ENCODE measurements around the gene PAF1. TPM values are rescaled to one million over a fixed set of nuclear protein-coding genes. Genes with fewer than 3 reads are reported as not detected.

The PAF1 gene
- total and polyA plus RNA-seq, 2 of the 13 experiments (the other 11 are each of a cell fraction or from before 2014, with no cell fraction given), result 30.2 to 31.1 TPM

DNA sequence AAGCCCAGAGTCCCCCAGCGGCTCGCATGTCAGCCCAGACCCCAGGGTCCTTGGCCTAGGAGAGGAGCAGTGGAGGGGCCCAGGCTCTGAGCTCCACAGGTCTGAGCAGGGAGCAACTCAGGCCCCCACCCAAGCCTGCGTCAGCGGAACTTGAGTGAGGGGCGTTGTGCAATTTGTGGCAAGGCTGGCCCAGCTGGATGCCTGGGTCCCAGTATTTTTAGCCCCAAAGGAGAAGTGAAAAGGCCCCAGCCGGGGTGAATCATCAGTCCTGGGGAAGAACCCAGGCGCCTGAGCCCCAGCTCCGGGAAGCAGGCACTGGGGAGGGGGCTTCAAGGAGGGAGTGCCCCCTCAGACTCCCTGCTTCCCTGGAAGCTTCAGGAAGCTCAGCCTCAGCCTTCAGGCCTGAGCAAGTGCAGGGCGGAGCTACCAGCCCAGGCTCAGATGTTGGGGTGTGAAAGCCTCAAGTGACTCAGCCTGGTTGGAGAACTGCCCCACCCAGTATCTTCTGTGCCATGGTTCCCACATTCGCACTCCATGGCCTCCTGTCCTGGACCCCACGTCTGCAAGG, 7.5 kb upstream of the PAF1 start (continued):
- TF ChIP-seq FOSL2 (CRISPR knock-in tag; IDR thresholded peaks at IDR 0.05), result peak; percentile 55
- TF ChIP-seq REL (CRISPR knock-in tag; conservative IDR thresholded peaks at IDR 0.05), result no peak
- no peak for TF ChIP-seq MTF2 (CRISPR knock-in tag; IDR thresholded peaks at IDR 0.05; ENCODE audit: borderline replicate concordance)
- no peak for TF ChIP-seq NFIB (CRISPR knock-in tag; IDR thresholded peaks at IDR 0.05; ENCODE audit: borderline replicate concordance)
- no peak; the same call in 1 of the 2 replicates for TF ChIP-seq ARNT2 (CRISPR knock-in tag; IDR thresholded peaks at IDR 0.05; ENCODE audit: low read depth)
- no peak for TF ChIP-seq ZNF512B (CRISPR knock-in tag; IDR thresholded peaks at IDR 0.05; ENCODE audit: borderline replicate concordance)
- no peak for TF ChIP-seq RBAK (CRISPR knock-in tag; IDR thresholded peaks at IDR 0.05)
- TF ChIP-seq ZNF207 (IDR thresholded peaks at IDR 0.05; ENCODE audit: borderline replicate concordance), result no peak
- TF ChIP-seq, protein P1, sequence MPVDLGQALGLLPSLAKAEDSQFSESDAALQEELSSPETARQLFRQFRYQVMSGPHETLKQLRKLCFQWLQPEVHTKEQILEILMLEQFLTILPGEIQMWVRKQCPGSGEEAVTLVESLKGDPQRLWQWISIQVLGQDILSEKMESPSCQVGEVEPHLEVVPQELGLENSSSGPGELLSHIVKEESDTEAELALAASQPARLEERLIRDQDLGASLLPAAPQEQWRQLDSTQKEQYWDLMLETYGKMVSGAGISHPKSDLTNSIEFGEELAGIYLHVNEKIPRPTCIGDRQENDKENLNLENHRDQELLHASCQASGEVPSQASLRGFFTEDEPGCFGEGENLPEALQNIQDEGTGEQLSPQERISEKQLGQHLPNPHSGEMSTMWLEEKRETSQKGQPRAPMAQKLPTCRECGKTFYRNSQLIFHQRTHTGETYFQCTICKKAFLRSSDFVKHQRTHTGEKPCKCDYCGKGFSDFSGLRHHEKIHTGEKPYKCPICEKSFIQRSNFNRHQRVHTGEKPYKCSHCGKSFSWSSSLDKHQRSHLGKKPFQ (CRISPR knock-in tag; IDR thresholded peaks at IDR 0.05; ENCODE audit: insufficient replicate concordance), result peak; percentile 28
- TF ChIP-seq ATM (IDR thresholded peaks at IDR 0.05; ENCODE audit: borderline replicate concordance), result no peak
- TF ChIP-seq ZNF674 (CRISPR knock-in tag; IDR thresholded peaks at IDR 0.05; ENCODE audit: low read depth), result no peak
- no peak for TF ChIP-seq NFIC (IDR thresholded peaks at IDR 0.05; ENCODE audit: low read length)
- TF ChIP-seq POLR2G (IDR thresholded peaks at IDR 0.05; ENCODE audit: low read depth, low read length), result peak; percentile 58
- TF ChIP-seq KLF11 (CRISPR knock-in tag; IDR thresholded peaks at IDR 0.05), result 0 out of 2 replicates have a peak, but pooled peaks have one; percentile 33
- no peak for TF ChIP-seq HES4 (CRISPR knock-in tag; IDR thresholded peaks at IDR 0.05; ENCODE audit: borderline replicate concordance)
- TF ChIP-seq NR3C1 (CRISPR knock-in tag; IDR thresholded peaks at IDR 0.05), result no peak
- peak; percentile 33 for TF ChIP-seq RBM22 (optimal IDR thresholded peaks at IDR 0.05; ENCODE audit: low read length)
- TF ChIP-seq TBX2 (CRISPR knock-in tag; IDR thresholded peaks at IDR 0.05; ENCODE audit: borderline replicate concordance), result 0 out of 2 replicates have a peak, but pooled peaks have one; percentile 37
- no peak for TF ChIP-seq ZNF768 (CRISPR knock-in tag; IDR thresholded peaks at IDR 0.05)
- TF ChIP-seq ZNF138 (CRISPR knock-in tag; IDR thresholded peaks at IDR 0.05; ENCODE audit: low read depth), result no peak
- no peak for TF ChIP-seq ZNF263 (CRISPR knock-in tag; IDR thresholded peaks at IDR 0.05)
- no peak for TF ChIP-seq AKAP8 (CRISPR knock-in tag; IDR thresholded peaks at IDR 0.05)
- TF ChIP-seq SMC3 (IDR thresholded peaks at IDR 0.05; ENCODE audit: low read length), result no peak
- no peak for TF ChIP-seq MLLT10 (CRISPR knock-in tag; IDR thresholded peaks at IDR 0.05)
- no peak for TF ChIP-seq DR1 (CRISPR knock-in tag; IDR thresholded peaks at IDR 0.05)
- TF ChIP-seq FOXO1 (CRISPR knock-in tag; IDR thresholded peaks at IDR 0.05), result no peak
- no peak for TF ChIP-seq ZNF17 (CRISPR knock-in tag; IDR thresholded peaks at IDR 0.05)
- TF ChIP-seq PITX1 (CRISPR knock-in tag; IDR thresholded peaks at IDR 0.05), result no peak
- TF ChIP-seq ETV5 (CRISPR knock-in tag; IDR thresholded peaks at IDR 0.05; ENCODE audit: borderline replicate concordance), result 0 out of 2 replicates have a peak, but pooled peaks have one; percentile 5
- no peak for TF ChIP-seq MEF2D (CRISPR knock-in tag; IDR thresholded peaks at IDR 0.05)

All from HepG2 (cell line).